Measurements from ENCODE around the gene ART4. TPM values are rescaled to one million over a fixed set of nuclear protein-coding genes. Genes with fewer than 3 reads are reported as not detected.

ART4 gene
- total and polyA plus RNA-seq, 2 donors (not counting 3 experiments of a cell fraction or from before 2014, with no cell fraction given): 12.5 to 54.7 TPM

- H2AFZ ChIP-seq (ENCODE audit: low read depth, low read length): no peak overlapping the region
- CTCF ChIA-PET: no interaction called here
- H3K9ac ChIP-seq (replicated peaks; ENCODE audit: extremely low read depth, insufficient read depth, low read length): no peak overlapping the region
- H3K36me3 ChIP-seq (ENCODE audit: control insufficient read depth in 2 of 2, extremely low read depth in 1 of 2, insufficient read depth in 2 of 2, low read length in 2 of 2): peaks cover 0 to 2% of the 10 kb centered on the region in 2 experiments
- H4K20me1 ChIP-seq (replicated peaks; ENCODE audit: control insufficient read depth, extremely low read depth, insufficient read depth, low read length): no peaks in the 10 kb centered on the region
- POLR2A ChIA-PET: no interaction called here
- dilution Hi-C loops (cut with MboI; ENCODE audit: extremely low pct_ligation_motif_present, low sequenced_read_pairs): no loop called here
- H3K4me2 ChIP-seq (ENCODE audit: insufficient read depth, low read length): peak overlapping the region; percentile 53
- H3K27me3 ChIP-seq (ENCODE audit: control insufficient read depth in 2 of 2, insufficient read depth in 2 of 2, low read length in 2 of 2): no peaks in the 10 kb centered on the region
- no TSS peak for BruUV-seq (replicated peaks)
- no peak for TF ChIP-seq MYC (IDR thresholded peaks at IDR 0.05; ENCODE audit: low read depth, low read length)
- TF ChIP-seq CTCF (IDR thresholded peaks at IDR 0.05; ENCODE audit: extremely low read depth in 1 of 2, insufficient read depth in 1 of 2, low read depth in 1 of 2, low read length in 2 of 2): no peak
- TF ChIP-seq POLR2A (IDR thresholded peaks at IDR 0.05; ENCODE audit: low read depth, low read length): peak; percentile 68
- no peak overlapping the region for H3K27ac ChIP-seq (ENCODE audit: insufficient read depth, low read depth, low read length)
- no peak for FAIRE-seq
- no peaks in the 10 kb centered on the region for H3K79me2 ChIP-seq (ENCODE audit: control insufficient read depth, insufficient read depth, low read length)
- H3K4me3 ChIP-seq (replicated peaks in 1 of 3; ENCODE audit: insufficient read depth in 1 of 3, low read depth in 1 of 3, low read length in 3 of 3): no peak overlapping the region
- intact Hi-C loops (cut with micrococcal nuclease): no loop called here
- peak; percentile 62 for DNase-seq (ENCODE audit: low read depth, low spot score)
- H3K4me1 ChIP-seq (ENCODE audit: control insufficient read depth, extremely low read depth, insufficient read depth, low read length): peaks cover 30% of the 10 kb centered on the region
- no peaks in the 10 kb centered on the region for H3K9me3 ChIP-seq (replicated peaks; ENCODE audit: control insufficient read depth, insufficient read depth, low read length)
- H3K9me1 ChIP-seq (replicated peaks; ENCODE audit: control insufficient read depth, extremely low read depth, insufficient read depth, low read length): no peaks in the 10 kb centered on the region
Observed at GRCh38 chr12:14880890-14881453, 37.6 kb upstream of the ART4 start.

- H3K4me3 ChIP-seq (replicated peaks in 1 of 3; ENCODE audit: insufficient read depth in 1 of 3, low read depth in 1 of 3, low read length in 3 of 3): no peak overlapping the region
- dilution Hi-C loops (cut with MboI; ENCODE audit: extremely low pct_ligation_motif_present, low sequenced_read_pairs): no loop called here
- H3K36me3 ChIP-seq (ENCODE audit: control insufficient read depth in 2 of 2, extremely low read depth in 1 of 2, insufficient read depth in 2 of 2, low read length in 2 of 2): peaks cover 0 to 2% of the 10 kb centered on the region in 2 experiments
- H3K9me1 ChIP-seq (replicated peaks; ENCODE audit: control insufficient read depth, extremely low read depth, insufficient read depth, low read length): no peaks in the 10 kb centered on the region
- peaks cover 14% of the 10 kb centered on the region for H3K4me1 ChIP-seq (ENCODE audit: control insufficient read depth, extremely low read depth, insufficient read depth, low read length)
- DNase-seq (ENCODE audit: low read depth, low spot score) (peak; percentile 75), FAIRE-seq (no peak)
- intact Hi-C loops (cut with micrococcal nuclease): no loop called here
- H3K79me2 ChIP-seq (ENCODE audit: control insufficient read depth, insufficient read depth, low read length): no peaks in the 10 kb centered on the region
- H3K9ac ChIP-seq (replicated peaks; ENCODE audit: extremely low read depth, insufficient read depth, low read length): no peak overlapping the region
- no peak overlapping the region for H3K4me2 ChIP-seq (ENCODE audit: insufficient read depth, low read length)
- ChIA-PET CTCF (interaction anchor here (1.0 kb wide), 1 partner anchor 10 kb away, joined by 5 read pairs; no protein-coding TSS in a partner anchor), POLR2A (no interaction called here)
- no peaks in the 10 kb centered on the region for H4K20me1 ChIP-seq (replicated peaks; ENCODE audit: control insufficient read depth, extremely low read depth, insufficient read depth, low read length)
- no peak overlapping the region for H2AFZ ChIP-seq (ENCODE audit: low read depth, low read length)
- no peak for TF ChIP-seq MAX (IDR thresholded peaks at IDR 0.05; ENCODE audit: insufficient read depth, insufficient read length)
- no peak for TF ChIP-seq MYC (IDR thresholded peaks at IDR 0.05; ENCODE audit: low read depth, low read length)
- no peak for TF ChIP-seq EZH2 (IDR thresholded peaks at IDR 0.05; ENCODE audit: borderline replicate concordance, low read depth, low read length, severe bottlenecking)
- no peak for TF ChIP-seq POLR2AphosphoS5 (IDR thresholded peaks at IDR 0.05; ENCODE audit: insufficient read depth, low read depth, low read length)
- TF ChIP-seq GATA2 (IDR thresholded peaks at IDR 0.05; ENCODE audit: insufficient read depth, insufficient read length, low read depth, low read length): no peak
- no peak for TF ChIP-seq FOS (IDR thresholded peaks at IDR 0.05; ENCODE audit: borderline replicate concordance, insufficient read depth, low read length)
- no peak for TF ChIP-seq POLR2A (IDR thresholded peaks at IDR 0.05; ENCODE audit: low read depth, low read length)
- TF ChIP-seq CTCF (IDR thresholded peaks at IDR 0.05; ENCODE audit: extremely low read depth in 1 of 2, insufficient read depth in 1 of 2, low read depth in 1 of 2, low read length in 2 of 2): no peak
- TF ChIP-seq JUN (IDR thresholded peaks at IDR 0.05; ENCODE audit: borderline replicate concordance, insufficient read depth, insufficient read length, low read depth): no peak
- no peaks in the 10 kb centered on the region for H3K9me3 ChIP-seq (replicated peaks; ENCODE audit: control insufficient read depth, insufficient read depth, low read length)
- H3K27ac ChIP-seq (ENCODE audit: insufficient read depth, low read depth, low read length): no peak overlapping the region
- H3K27me3 ChIP-seq (ENCODE audit: control insufficient read depth in 2 of 2, insufficient read depth in 2 of 2, low read length in 2 of 2): no peaks in the 10 kb centered on the region
- no TSS peak for BruUV-seq (replicated peaks)
Observed at GRCh38 chr12:14879222-14879933, 36.1 kb upstream of the ART4 start.
